ENCODE measurements around the gene PTPN21. TPM values are rescaled to one million over a fixed set of nuclear protein-coding genes. Genes with fewer than 3 reads are reported as not detected.

The PTPN21 gene
- total and polyA plus RNA-seq, 10 donors, result 0.85 to 10.9 (median 5.7) TPM

DNA sequence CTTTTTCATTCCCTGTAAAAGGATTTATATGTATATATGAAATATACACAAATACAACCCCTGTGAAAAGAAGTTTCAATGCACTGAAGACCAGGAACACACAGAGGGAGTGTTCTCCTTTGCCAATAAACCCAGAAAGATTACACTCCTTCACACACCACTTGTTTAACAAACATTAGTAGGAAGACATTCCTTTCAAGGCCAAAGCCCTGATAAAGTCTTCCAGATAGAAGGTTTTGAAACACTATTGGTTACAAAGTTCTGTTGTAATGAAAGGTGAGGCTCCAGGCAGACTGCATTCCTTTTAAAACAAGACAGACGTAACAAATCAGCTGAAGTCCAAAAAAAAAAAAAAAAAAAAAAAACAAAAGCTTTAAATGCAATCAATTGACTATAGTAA is 81.0 kb downstream of the PTPN21 start:
- peaks cover 0 to 58% (median 6%) of the 10 kb centered on the region in 6 donors for H3K36me3 ChIP-seq
- peaks cover 0 to 2% (median 0%) of the 10 kb centered on the region in 8 donors for H3K9me3 ChIP-seq
- no peaks in the 10 kb centered on the region for H3K27me3 ChIP-seq (replicated peaks in 1 of 7)
- H3K27ac ChIP-seq, result no peak overlapping the region
- no peaks in the 10 kb centered on the region for H3K4me1 ChIP-seq
- TF ChIP-seq POLR2AphosphoS5 (IDR thresholded peaks at IDR 0.05) (no peak), CTCF (IDR thresholded peaks at IDR 0.05 in 8 of 11, conservative IDR thresholded peaks at IDR 0.05 in 3 of 11) (no peak), POLR2A (IDR thresholded peaks at IDR 0.05) (no peak)
- intact Hi-C loops (cut with DNase I; ENCODE audit: low total_unique reads), result no loop called here
- H3K4me3 ChIP-seq, result no peak overlapping the region
- DNase-seq, result no peak
- 95 to 100% (median 97%) methylated on average over 1 of the region's 1 CpG for WGBS, 5 donors

DNA sequence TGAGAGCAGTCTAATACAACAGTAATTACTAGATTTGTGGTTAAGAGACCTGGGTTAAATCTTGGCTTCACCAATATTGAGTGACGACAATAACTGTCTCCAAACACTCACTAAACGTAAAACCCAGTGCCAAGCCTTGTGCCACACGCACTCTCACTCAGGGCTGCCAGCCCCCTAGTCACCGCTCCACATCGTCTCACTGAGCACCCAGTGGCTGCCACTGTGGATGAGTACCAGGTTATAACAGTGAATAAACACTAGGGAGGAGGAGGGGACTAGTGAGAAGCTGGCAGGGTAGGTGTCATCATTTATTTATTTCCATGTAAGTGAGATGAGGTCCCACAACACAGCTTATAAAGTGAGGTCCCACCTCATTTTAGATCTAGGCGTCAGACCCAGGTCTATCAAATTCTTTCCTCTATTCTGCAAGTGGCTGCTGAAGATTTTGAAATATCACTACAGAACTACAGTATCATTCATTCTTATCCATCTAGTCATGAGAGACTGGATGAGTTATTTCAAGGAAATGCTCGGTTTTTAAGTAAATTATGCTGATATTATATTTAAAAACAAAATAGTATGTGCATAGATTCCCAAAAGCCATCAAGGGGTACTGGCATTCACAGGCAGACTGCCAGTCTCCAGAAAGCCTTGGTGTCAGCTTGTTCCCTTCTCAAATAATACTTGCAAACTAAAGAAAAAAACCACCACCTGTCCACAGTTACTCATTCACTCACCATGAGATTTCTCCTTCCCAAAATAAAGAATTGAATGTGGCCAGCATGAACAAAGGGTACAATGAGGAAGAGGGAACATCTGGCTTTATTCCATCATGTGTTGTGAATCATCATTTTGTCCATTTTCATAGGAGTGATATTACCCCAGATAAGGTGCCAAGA is 84.0 kb downstream of the PTPN21 start:
- Histone ChIP-seq H3K4me3 (no peak overlapping the region), H3K9me3 (no peaks in the 10 kb centered on the region), H3K27me3 (replicated peaks in 1 of 7) (no peaks in the 10 kb centered on the region), H3K4me1 (no peaks in the 10 kb centered on the region), H3K27ac (no peak overlapping the region), H3K36me3 (peaks cover 0 to 60% (median 7%) of the 10 kb centered on the region in 6 donors)
- WGBS, 5 donors, result 89 to 94% (median 92%) methylated on average over 7 of the region's 7 CpGs
- TF ChIP-seq POLR2AphosphoS5 (IDR thresholded peaks at IDR 0.05) (no peak), CTCF (IDR thresholded peaks at IDR 0.05 in 8 of 11, conservative IDR thresholded peaks at IDR 0.05 in 3 of 11) (no peak), POLR2A (IDR thresholded peaks at IDR 0.05) (no peak)
- DNase-seq, result no peak
- intact Hi-C loops (cut with DNase I; ENCODE audit: low total_unique reads), result no loop called here

- no peak overlapping the region for H3K4me3 ChIP-seq
- H3K36me3 ChIP-seq, result peaks cover 0 to 71% (median 7%) of the 10 kb centered on the region in 6 donors
- intact Hi-C loops (cut with DNase I; ENCODE audit: low total_unique reads), result no loop called here
- no peak overlapping the region for H3K27ac ChIP-seq
- TF ChIP-seq CTCF (IDR thresholded peaks at IDR 0.05 in 8 of 11, conservative IDR thresholded peaks at IDR 0.05 in 3 of 11) (no peak), POLR2A (IDR thresholded peaks at IDR 0.05) (no peak), POLR2AphosphoS5 (IDR thresholded peaks at IDR 0.05) (no peak)
- no peaks in the 10 kb centered on the region for H3K9me3 ChIP-seq
- WGBS, 5 donors, result 92 to 98% (median 96%) methylated on average over 1 of the region's 1 CpG
- DNase-seq, result no peak
- H3K27me3 ChIP-seq (replicated peaks in 1 of 7), result no peaks in the 10 kb centered on the region
- no peaks in the 10 kb centered on the region for H3K4me1 ChIP-seq
Observed at GRCh38 chr14:88468406-88468805, 86.4 kb downstream of the PTPN21 start.

- no peak for DNase-seq
- H3K4me3 ChIP-seq, result no peak overlapping the region
- TF ChIP-seq CTCF (IDR thresholded peaks at IDR 0.05 in 8 of 11, conservative IDR thresholded peaks at IDR 0.05 in 3 of 11) (peak in 2 of 11 experiments; percentile 8 to 25), POLR2AphosphoS5 (IDR thresholded peaks at IDR 0.05) (no peak)
- H3K4me1 ChIP-seq, result no peaks in the 10 kb centered on the region
- H3K9me3 ChIP-seq, result peaks cover 0 to 29% (median 12%) of the 10 kb centered on the region in 8 donors
- 75 to 89% (median 85%) methylated on average over 4 of the region's 4 CpGs for WGBS, 5 donors
- intact Hi-C loops (cut with DNase I; ENCODE audit: low total_unique reads), result no loop called here
- H3K27me3 ChIP-seq (replicated peaks in 1 of 7), result no peaks in the 10 kb centered on the region
- peaks cover 0 to 33% (median 5%) of the 10 kb centered on the region in 6 donors for H3K36me3 ChIP-seq
- no peak overlapping the region for H3K27ac ChIP-seq
Observed at GRCh38 chr14:88463318-88463717, 91.5 kb downstream of the PTPN21 start.
